ENCODE measurements around the gene AIFM3. TPM values are rescaled to one million over a fixed set of nuclear protein-coding genes. Genes with fewer than 3 reads are reported as not detected.

The AIFM3 gene
- total and polyA plus RNA-seq, 2 of the 13 experiments (the other 11 are each of a cell fraction or from before 2014, with no cell fraction given), result 9.0 to 15.3 TPM

DNA sequence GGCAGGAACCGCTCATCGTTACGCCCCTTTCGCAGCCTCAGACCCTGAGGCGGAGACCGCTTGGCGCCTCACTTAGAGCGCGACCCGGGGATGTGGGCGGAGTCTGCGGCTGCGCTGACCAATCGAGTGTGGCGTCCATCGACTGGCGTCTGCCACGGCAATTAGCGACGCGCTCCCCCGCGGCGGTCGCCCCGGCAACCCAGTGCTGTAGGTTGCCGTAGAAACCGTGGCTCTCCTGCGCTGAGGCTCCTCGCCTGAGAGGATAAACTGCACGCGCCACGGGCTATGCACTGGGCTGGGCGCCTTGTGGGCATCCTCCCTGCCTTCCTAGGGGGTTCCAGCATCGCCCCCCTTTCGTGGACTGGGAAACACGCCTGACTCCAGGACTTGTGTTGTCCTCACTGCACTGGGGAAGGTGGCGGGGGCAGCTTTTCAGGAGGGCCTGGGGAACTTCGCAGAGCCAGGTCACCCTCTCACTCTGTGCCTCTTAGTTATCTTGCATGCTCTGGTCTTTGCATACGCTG, 47.2 kb downstream of the AIFM3 start:
- Histone ChIP-seq H3K4me2 (ENCODE audit: low read depth, low read length) (peak overlapping the region; percentile 85), H3K27ac (ENCODE audit: extremely low read length, insufficient read depth, low read length) (no peak overlapping the region), H3K4me3 (replicated peaks in 1 of 3; ENCODE audit: insufficient read depth in 1 of 3, low read depth in 2 of 3, low read length in 3 of 3) (peak overlapping the region in 2 of 3 experiments; percentile 40 to 67; a peak in 2 of 6 replicates), H3K36me3 (replicated peaks in 1 of 2; ENCODE audit: control insufficient read depth in 1 of 2, insufficient read depth in 2 of 2, low read length in 2 of 2) (no peaks in the 10 kb centered on the region), H3K9ac (ENCODE audit: insufficient read depth, low read depth, low read length) (no peak overlapping the region), H3K27me3 (ENCODE audit: control insufficient read depth in 1 of 2, insufficient read depth in 2 of 2, low read length in 2 of 2) (peaks cover 0 to 9% of the 10 kb centered on the region in 2 experiments; a peak in 1 of 5 replicates), H4K20me1 (ENCODE audit: insufficient read depth, low read length) (no peaks in the 10 kb centered on the region), H3K4me1 (ENCODE audit: insufficient read depth, low read length) (peaks cover 51% of the 10 kb centered on the region), H2AFZ (ENCODE audit: low read length) (no peak overlapping the region), H3K79me2 (ENCODE audit: insufficient read depth, low read length) (no peaks in the 10 kb centered on the region), H3K9me3 (ENCODE audit: low read length) (no peaks in the 10 kb centered on the region)
- ChIA-PET CTCF (ENCODE audit: low intra/inter-chr PET ratio, low total read pairs) (no interaction called here), POLR2A (interaction anchor here (1.2 to 3.4 kb wide), 5 partner anchors 11 to 64 kb away, joined by 5 to 31 read pairs (median 5); partner anchors contain the start of genes LZTR1 and THAP7)
- ATAC-seq (peak; percentile 24), DNase-seq (ENCODE audit: low spot score) (no peak), FAIRE-seq (no peak)
- in situ Hi-C loops (cut with HindIII; ENCODE audit: extremely low pct_ligation_motif_present, low pct_unique_long_range_greater_than_20kb) (no loop called here), intact Hi-C loops (cut with micrococcal nuclease; ENCODE audit: unreplicated experiment) (no loop called here)
- WGBS (ENCODE audit: low lambda C conversion rate), result 72% methylated on average over 15 of the region's 40 CpGs
- peak; percentile 24; the same call in 1 of the 2 replicates for TF ChIP-seq RFX3 (CRISPR knock-in tag; IDR thresholded peaks at IDR 0.05)
- TF ChIP-seq HNRNPLL (IDR thresholded peaks at IDR 0.05; ENCODE audit: low read depth, low read length, poor library complexity, severe bottlenecking), result peak; percentile 19
- TF ChIP-seq NRL (CRISPR knock-in tag; IDR thresholded peaks at IDR 0.05; ENCODE audit: borderline replicate concordance), result peak; percentile 29; the same call in 1 of the 2 replicates
- TF ChIP-seq, protein P1, sequence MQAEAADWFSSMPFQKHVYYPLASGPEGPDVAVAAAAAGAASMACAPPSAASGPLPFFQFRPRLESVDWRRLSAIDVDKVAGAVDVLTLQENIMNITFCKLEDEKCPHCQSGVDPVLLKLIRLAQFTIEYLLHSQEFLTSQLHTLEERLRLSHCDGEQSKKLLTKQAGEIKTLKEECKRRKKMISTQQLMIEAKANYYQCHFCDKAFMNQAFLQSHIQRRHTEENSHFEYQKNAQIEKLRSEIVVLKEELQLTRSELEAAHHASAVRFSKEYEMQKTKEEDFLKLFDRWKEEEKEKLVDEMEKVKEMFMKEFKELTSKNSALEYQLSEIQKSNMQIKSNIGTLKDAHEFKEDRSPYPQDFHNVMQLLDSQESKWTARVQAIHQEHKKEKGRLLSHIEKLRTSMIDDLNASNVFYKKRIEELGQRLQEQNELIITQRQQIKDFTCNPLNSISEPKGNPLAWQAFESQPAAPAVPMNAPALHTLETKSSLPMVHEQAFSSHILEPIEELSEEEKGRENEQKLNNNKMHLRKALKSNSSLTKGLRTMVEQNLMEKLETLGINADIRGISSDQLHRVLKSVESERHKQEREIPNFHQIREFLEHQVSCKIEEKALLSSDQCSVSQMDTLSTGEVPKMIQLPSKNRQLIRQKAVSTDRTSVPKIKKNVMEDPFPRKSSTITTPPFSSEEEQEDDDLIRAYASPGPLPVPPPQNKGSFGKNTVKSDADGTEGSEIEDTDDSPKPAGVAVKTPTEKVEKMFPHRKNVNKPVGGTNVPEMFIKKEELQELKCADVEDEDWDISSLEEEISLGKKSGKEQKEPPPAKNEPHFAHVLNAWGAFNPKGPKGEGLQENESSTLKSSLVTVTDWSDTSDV (CRISPR knock-in tag; IDR thresholded peaks at IDR 0.05), result 0 out of 2 replicates have a peak, but pooled peaks have one; percentile 42
- TF ChIP-seq FOXO1 (CRISPR knock-in tag; IDR thresholded peaks at IDR 0.05), result no peak
- TF ChIP-seq ZNF451 (CRISPR knock-in tag; IDR thresholded peaks at IDR 0.05), result peak; percentile 70; the same call in 1 of the 2 replicates
- 0 out of 2 replicates have a peak, but pooled peaks have one; percentile 3 for TF ChIP-seq ZNF143 (CRISPR knock-in tag; IDR thresholded peaks at IDR 0.05)
- no peak for TF ChIP-seq NFKBIZ (CRISPR knock-in tag; IDR thresholded peaks at IDR 0.05)
- TF ChIP-seq RFX1 (IDR thresholded peaks at IDR 0.05), result peak; percentile 28; the same call in 1 of the 2 replicates
- no TSS peak for BruUV-seq (replicated peaks)
